Keratinocyte (primary cell): Measurements from ENCODE around the gene OR51E2. TPM values are rescaled to one million over a fixed set of nuclear protein-coding genes. Genes with fewer than 3 reads are reported as not detected.

Experiments
- DNase-seq: peaks from one replicate; pipeline ENCODE4 v3.0.0-alpha.2; 2011; ENCODE audit warnings: low read depth, missing footprints, low spot score
- FAIRE-seq: peaks from 2 replicates; lab custom pipeline; 2011; peaks lifted over from hg19 to GRCh38; lab: Jason Lieb, UNC
- H2AFZ ChIP-seq: 2 replicates; pipeline ENCODE4 v1.6.0; 2012; ENCODE audit warnings: low read length, control low read depth, inconsistent platforms; ENCODE audit not compliant: control insufficient read depth
- H3K27ac ChIP-seq: 2 replicates; pipeline ENCODE4 v1.5.1; 2011; ENCODE audit warnings: low read length; ENCODE audit not compliant: control insufficient read depth, insufficient read depth
- H3K27me3 ChIP-seq: 3 replicates; pipeline ENCODE4 v1.6.0; 2011; ENCODE audit warnings: low read length; ENCODE audit not compliant: control insufficient read depth, insufficient read depth; ENCODE audit errors: extremely low read depth
- H3K36me3 ChIP-seq, 2 experiments: 2 replicates in 1 of 2; 3 replicates in 1 of 2; pipeline ENCODE4 v1.5.1; 2011; ENCODE audit warnings: low read length in 2 of 2, mild to moderate bottlenecking in 1 of 2; ENCODE audit not compliant: control insufficient read depth in 2 of 2, insufficient read depth in 2 of 2; ENCODE audit errors: extremely low read depth in 1 of 2
- H3K4me1 ChIP-seq: 3 replicates; pipeline ENCODE4 v1.5.1; 2011; ENCODE audit warnings: low read length; ENCODE audit not compliant: control insufficient read depth, insufficient read depth; ENCODE audit errors: extremely low read depth
- H3K4me2 ChIP-seq: 3 replicates; pipeline ENCODE4 v1.6.0; 2011; ENCODE audit warnings: low read depth, low read length; ENCODE audit not compliant: control insufficient read depth, insufficient read depth; ENCODE audit errors: extremely low read depth
- H3K4me3 ChIP-seq, 3 experiments: fragments of 200-600 bp in 1 of 3; sonication (generic) in 1 of 3; 2 replicates in 2 of 3; 3 replicates in 1 of 3; pipeline ENCODE4 v1.5.1; 2011 to 2016; ENCODE audit warnings: low read length in 3 of 3, mild to moderate bottlenecking in 3 of 3, control low read depth in 2 of 3, inconsistent platforms in 1 of 3, low read depth in 1 of 3, mixed read lengths in 1 of 3, mixed run types in 1 of 3, moderate library complexity in 1 of 3; ENCODE audit not compliant: control insufficient read depth in 2 of 3, insufficient read depth in 2 of 3; ENCODE audit errors: extremely low read depth in 1 of 3
- H3K79me2 ChIP-seq: 2 replicates; pipeline ENCODE4 v1.6.0; 2012; ENCODE audit warnings: low read length; ENCODE audit not compliant: control insufficient read depth, insufficient read depth
- H3K9ac ChIP-seq: 3 replicates; pipeline ENCODE4 v1.6.0; 2011; ENCODE audit warnings: low read length; ENCODE audit not compliant: control insufficient read depth, insufficient read depth; ENCODE audit errors: extremely low read depth
- H3K9me1 ChIP-seq: 3 replicates; pipeline ENCODE4 v1.6.0; 2011; ENCODE audit warnings: low read length; ENCODE audit not compliant: control insufficient read depth, insufficient read depth; ENCODE audit errors: extremely low read depth
- H3K9me3 ChIP-seq: 2 replicates; pipeline ENCODE4 v1.5.1; 2012; ENCODE audit warnings: low read depth, low read length; ENCODE audit not compliant: control insufficient read depth
- H4K20me1 ChIP-seq: 3 replicates; pipeline ENCODE4 v1.6.0; 2011; ENCODE audit warnings: low read length; ENCODE audit not compliant: control insufficient read depth, insufficient read depth; ENCODE audit errors: extremely low read depth
- EZH2 ChIP-seq: IDR thresholded peaks from one replicate; pipeline ENCODE4 v1.6.1; 2012; ENCODE audit warnings: inconsistent platforms, mild to moderate bottlenecking, low read length, moderate library complexity
- dilution Hi-C: fragments of 300-500 bp; cut with MboI; formaldehyde crosslinking; loops from one replicate; pipeline ENCODE4 v1.7.0; 2020; ENCODE audit warnings: low sequenced_read_pairs; ENCODE audit not compliant: extremely low pct_ligation_motif_present
- polyA minus RNA-seq, 3 experiments: library from RNA; depleted of rRNA, polyadenylated mRNA; stranded (reverse); fragments of >200 nt; gene quantifications; 1 replicate in 1 of 3; 2 replicates in 1 of 3; 3 replicates in 1 of 3; pipeline ENCODE4 v1.2.3, GENCODE V29; 2011
- polyA plus RNA-seq, 5 experiments: library from polyadenylated mRNA; depleted of rRNA in 3 of 5; stranded (reverse) in 3 of 5; stranded (forward) in 1 of 5; unstranded in 1 of 5; fragments of >200 nt; gene quantifications; 1 replicate in 1 of 5; 2 replicates in 3 of 5; 3 replicates in 1 of 5; pipeline versions ENCODE4 v1.2.1 to v1.2.3, GENCODE V29; 2011 to 2012; ENCODE audit warnings: missing spikeins in 2 of 5, low read depth in 1 of 5, low replicate concordance in 1 of 5
- TF ChIP-seq, protein P1 (sequence below), 3 experiments: IDR thresholded peaks in 1 of 3; conservative IDR thresholded peaks in 1 of 3; optimal IDR thresholded peaks in 1 of 3; 2 replicates in 2 of 3; 3 replicates in 1 of 3; pipeline versions ENCODE3 to v1.5.1; 2011; ENCODE audit warnings: low read length in 3 of 3, mild to moderate bottlenecking in 3 of 3, moderate library complexity in 2 of 3, control low read depth in 1 of 3, inconsistent platforms in 1 of 3; ENCODE audit not compliant: insufficient read depth in 2 of 3; ENCODE audit errors: extremely low read depth in 1 of 3

Gene OR51E2, protein sequence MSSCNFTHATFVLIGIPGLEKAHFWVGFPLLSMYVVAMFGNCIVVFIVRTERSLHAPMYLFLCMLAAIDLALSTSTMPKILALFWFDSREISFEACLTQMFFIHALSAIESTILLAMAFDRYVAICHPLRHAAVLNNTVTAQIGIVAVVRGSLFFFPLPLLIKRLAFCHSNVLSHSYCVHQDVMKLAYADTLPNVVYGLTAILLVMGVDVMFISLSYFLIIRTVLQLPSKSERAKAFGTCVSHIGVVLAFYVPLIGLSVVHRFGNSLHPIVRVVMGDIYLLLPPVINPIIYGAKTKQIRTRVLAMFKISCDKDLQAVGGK
- polyA plus RNA-seq (0.03 TPM in 2 of 3 replicates, not detected in the other), polyA minus RNA-seq (not detected in 3 replicates)
- not detected for polyA plus RNA-seq (2011; ENCODE audit: low read depth)
- not detected in 2 replicates for polyA plus RNA-seq (2011; cell fraction: cytosol; rRNA removed)
- polyA plus RNA-seq (2011; cell fraction: nucleus; rRNA removed): not detected in 2 replicates
- polyA plus RNA-seq (2012; ENCODE audit: low replicate concordance): not detected in 2 replicates
- not detected for polyA minus RNA-seq (2011; cell fraction: cytosol; rRNA and poly(A)+ RNA removed)
- polyA minus RNA-seq (2011; cell fraction: nucleus; rRNA and poly(A)+ RNA removed): not detected in 2 replicates

DNA sequence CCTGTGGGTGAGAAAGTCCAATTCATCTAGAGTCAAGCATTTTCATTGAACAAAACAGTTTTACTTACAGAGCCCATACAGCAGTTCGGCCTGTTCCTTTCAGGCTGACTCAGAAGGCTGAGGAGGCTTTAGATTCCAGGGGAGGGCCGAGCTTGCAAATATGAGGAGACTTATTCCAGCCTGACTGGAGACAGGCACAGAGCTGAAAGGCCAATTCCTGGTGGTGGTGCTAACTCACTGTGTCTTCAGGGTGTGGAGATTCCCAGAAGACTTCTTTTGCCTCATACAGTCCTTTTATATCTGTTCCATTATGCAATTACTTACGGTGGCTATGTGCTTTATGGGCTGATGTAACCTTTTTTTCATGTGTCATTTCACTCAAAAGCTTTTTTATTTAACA lies at the start of gene OR51E2:
OR51E2 (minus strand) TSS at position 269 of the 400 bp plus-strand sequence. CDS start 15,142 bp downstream, outside the sequence.
- DNase-seq (no peak), FAIRE-seq (no peak)
- Histone ChIP-seq H3K27ac (no peak within 1 kb of the TSS), H3K36me3 (no peaks in the 10 kb centered on the region), H3K9ac (no peak within 1 kb of the TSS), H3K4me1 (no peaks in the 10 kb centered on the region), H3K4me3 (no peak within 1 kb of the TSS), H3K79me2 (no peaks in the 10 kb centered on the region), H2AFZ (no peak within 1 kb of the TSS), H3K4me2 (no peak within 1 kb of the TSS), H3K9me1 (no peaks in the 10 kb centered on the region), H3K27me3 (no peaks in the 10 kb centered on the region), H3K9me3 (no peaks in the 10 kb centered on the region), H4K20me1 (no peaks in the 10 kb centered on the region)
- TF ChIP-seq EZH2: no peak
- TF ChIP-seq, protein P1, sequence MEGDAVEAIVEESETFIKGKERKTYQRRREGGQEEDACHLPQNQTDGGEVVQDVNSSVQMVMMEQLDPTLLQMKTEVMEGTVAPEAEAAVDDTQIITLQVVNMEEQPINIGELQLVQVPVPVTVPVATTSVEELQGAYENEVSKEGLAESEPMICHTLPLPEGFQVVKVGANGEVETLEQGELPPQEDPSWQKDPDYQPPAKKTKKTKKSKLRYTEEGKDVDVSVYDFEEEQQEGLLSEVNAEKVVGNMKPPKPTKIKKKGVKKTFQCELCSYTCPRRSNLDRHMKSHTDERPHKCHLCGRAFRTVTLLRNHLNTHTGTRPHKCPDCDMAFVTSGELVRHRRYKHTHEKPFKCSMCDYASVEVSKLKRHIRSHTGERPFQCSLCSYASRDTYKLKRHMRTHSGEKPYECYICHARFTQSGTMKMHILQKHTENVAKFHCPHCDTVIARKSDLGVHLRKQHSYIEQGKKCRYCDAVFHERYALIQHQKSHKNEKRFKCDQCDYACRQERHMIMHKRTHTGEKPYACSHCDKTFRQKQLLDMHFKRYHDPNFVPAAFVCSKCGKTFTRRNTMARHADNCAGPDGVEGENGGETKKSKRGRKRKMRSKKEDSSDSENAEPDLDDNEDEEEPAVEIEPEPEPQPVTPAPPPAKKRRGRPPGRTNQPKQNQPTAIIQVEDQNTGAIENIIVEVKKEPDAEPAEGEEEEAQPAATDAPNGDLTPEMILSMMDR (optimal IDR thresholded peaks at IDR 0.05 in 1 of 3, IDR thresholded peaks at IDR 0.05 in 1 of 3, conservative IDR thresholded peaks at IDR 0.05 in 1 of 3; ENCODE audit: extremely low read depth in 1 of 3, insufficient read depth in 2 of 3, low read length in 3 of 3): peak in 2 of 3 experiments; percentile 13 to 23
- dilution Hi-C loops: no loop called here

DNA sequence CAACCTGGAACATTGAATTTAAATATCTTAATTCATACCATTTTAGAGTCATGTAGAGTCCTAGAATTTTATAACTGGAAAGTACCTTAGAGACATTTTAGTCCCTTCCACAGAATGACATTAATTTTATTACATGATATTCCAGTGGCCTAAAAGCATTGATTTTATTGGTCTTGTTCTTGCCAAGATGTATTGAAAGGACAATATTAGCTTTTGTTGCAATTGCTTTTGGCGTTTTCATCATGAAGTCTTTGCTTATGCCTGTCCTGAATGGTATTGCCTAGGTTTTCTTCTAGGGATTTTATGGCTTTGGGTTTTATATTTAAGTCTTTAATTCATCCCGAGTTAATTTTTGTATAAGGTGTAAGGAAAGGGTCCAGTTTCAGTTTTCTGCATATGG lies 43.1 kb upstream of the OR51E2 start:
- FAIRE-seq (no peak), DNase-seq (no peak)
- H2AFZ ChIP-seq: no peak overlapping the region

More for the DNA sequence above, 43.1 kb upstream of the OR51E2 start:
- H3K4me2 ChIP-seq: no peak overlapping the region
- H3K36me3 ChIP-seq: no peaks in the 10 kb centered on the region
- H3K9me1 ChIP-seq: no peaks in the 10 kb centered on the region
- dilution Hi-C loops: no loop called here
- H3K79me2 ChIP-seq: no peaks in the 10 kb centered on the region
- H4K20me1 ChIP-seq: no peaks in the 10 kb centered on the region
- no peaks in the 10 kb centered on the region for H3K4me1 ChIP-seq
- H3K4me3 ChIP-seq: no peak overlapping the region
- no peak overlapping the region for H3K27ac ChIP-seq
- H3K9me3 ChIP-seq: no peaks in the 10 kb centered on the region
- H3K27me3 ChIP-seq: no peaks in the 10 kb centered on the region
- H3K9ac ChIP-seq: no peak overlapping the region
- no peak for TF ChIP-seq EZH2
- TF ChIP-seq, protein P1 (optimal IDR thresholded peaks at IDR 0.05 in 1 of 3, IDR thresholded peaks at IDR 0.05 in 1 of 3, conservative IDR thresholded peaks at IDR 0.05 in 1 of 3; ENCODE audit: extremely low read depth in 1 of 3, insufficient read depth in 2 of 3, low read length in 3 of 3): no peak
